ENCODE results near the gene C2CD4C. TPM values are rescaled to one million over a fixed set of nuclear protein-coding genes. Genes with fewer than 3 reads are reported as not detected.
"Not testable (repeated sequence)": the region's sequence is repeated elsewhere in the genome, so short reads cannot be mapped to it uniquely, and the experiment has no call there.

The C2CD4C gene
- total RNA-seq, 2 experiments from 2014 or later, result 0.10 to 0.12 TPM

DNA sequence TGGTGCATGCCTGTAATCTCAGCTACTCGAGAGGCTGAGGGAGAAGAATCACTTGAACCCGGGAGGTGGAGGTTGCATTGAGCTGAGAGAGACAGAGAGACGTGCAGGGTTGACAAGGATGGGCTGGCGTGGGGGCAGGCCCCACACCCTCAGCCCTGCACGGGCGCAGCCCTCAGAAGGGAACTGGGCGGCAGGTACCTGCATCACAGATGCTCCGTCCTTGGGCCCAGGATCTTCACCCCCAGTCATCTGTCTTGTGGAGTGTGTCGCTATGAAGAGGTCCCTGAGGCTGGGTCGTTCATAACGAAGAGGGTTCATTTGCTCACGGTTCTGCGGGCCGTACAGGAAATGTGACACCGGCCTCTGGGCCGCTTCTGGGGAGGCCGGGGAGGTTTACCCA, 20.3 kb downstream of the C2CD4C start:
- H3K4me1 Mint-ChIP-seq (ENCODE audit: low read depth), result peaks cover 15% of the 10 kb centered on the region
- CTCF ChIA-PET, result no interaction called here
- H3K4me3 Mint-ChIP-seq, result no peak overlapping the region
- no peaks in the 10 kb centered on the region for H3K36me3 Mint-ChIP-seq (ENCODE audit: low read depth)
- no peak for DNase-seq
- intact Hi-C loops (cut with micrococcal nuclease), result no loop called here
- no peak overlapping the region for H3K27ac Mint-ChIP-seq
- H3K27me3 Mint-ChIP-seq (ENCODE audit: low read depth), result peaks cover 33% of the 10 kb centered on the region
- peaks cover 6% of the 10 kb centered on the region for H3K9me3 Mint-ChIP-seq

GRCh38 chr19:387777-388176, 21.2 kb downstream of the C2CD4C start:
- H3K4me3 Mint-ChIP-seq, result no peak overlapping the region
- DNase-seq, result no peak
- no peaks in the 10 kb centered on the region for H3K36me3 Mint-ChIP-seq (ENCODE audit: low read depth)
- no peaks in the 10 kb centered on the region for H3K9me3 Mint-ChIP-seq
- peaks cover 23% of the 10 kb centered on the region for H3K4me1 Mint-ChIP-seq (ENCODE audit: low read depth)
- intact Hi-C loops (cut with micrococcal nuclease), result no loop called here
- CTCF ChIA-PET, result no interaction called here
- peaks cover 38% of the 10 kb centered on the region for H3K27me3 Mint-ChIP-seq (ENCODE audit: low read depth)
- no peak overlapping the region for H3K27ac Mint-ChIP-seq

DNA sequence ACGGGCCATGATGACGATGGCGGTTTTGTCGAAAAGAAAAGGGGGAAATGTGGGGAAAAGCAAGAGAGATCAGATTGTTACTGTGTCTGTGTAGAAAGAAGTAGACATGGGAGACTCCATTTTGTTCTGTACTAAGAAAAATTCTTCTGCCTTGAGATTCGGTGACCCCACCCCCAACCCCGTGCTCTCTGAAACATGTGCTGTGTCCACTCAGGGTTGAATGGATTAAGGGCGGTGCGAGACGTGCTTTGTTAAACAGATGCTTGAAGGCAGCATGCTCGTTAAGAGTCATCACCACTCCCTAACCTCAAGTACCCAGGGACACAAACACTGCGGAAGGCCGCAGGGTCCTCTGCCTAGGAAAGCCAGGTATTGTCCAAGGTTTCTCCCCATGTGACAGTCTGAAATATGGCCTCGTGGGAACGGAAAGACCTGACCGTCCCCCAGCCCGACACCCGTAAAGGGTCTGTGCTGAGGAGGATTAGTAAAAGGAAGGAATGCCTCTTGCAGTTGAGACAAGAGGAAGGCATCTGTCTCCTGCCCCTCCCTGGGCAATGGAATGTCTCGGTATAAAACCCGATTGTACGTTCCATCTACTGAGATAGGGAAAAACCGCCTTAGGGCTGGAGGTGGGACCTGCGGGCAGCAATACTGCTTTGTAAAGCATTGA, 22.2 kb downstream of the C2CD4C start:
- DNase-seq; intact Hi-C loops (cut with micrococcal nuclease); CTCF ChIA-PET; H3K4me3 Mint-ChIP-seq; H3K36me3 Mint-ChIP-seq (ENCODE audit: low read depth); H3K27ac Mint-ChIP-seq; H3K9me3 Mint-ChIP-seq: not testable (repeated sequence)
- Mint-ChIP-seq H3K27me3 (ENCODE audit: low read depth) (peaks cover 40% of the 10 kb centered on the region), H3K4me1 (ENCODE audit: low read depth) (peaks cover 28% of the 10 kb centered on the region)

GRCh38 chr19:386189-386588, 22.8 kb downstream of the C2CD4C start:
- CTCF ChIA-PET, result not testable (repeated sequence)

DNA sequence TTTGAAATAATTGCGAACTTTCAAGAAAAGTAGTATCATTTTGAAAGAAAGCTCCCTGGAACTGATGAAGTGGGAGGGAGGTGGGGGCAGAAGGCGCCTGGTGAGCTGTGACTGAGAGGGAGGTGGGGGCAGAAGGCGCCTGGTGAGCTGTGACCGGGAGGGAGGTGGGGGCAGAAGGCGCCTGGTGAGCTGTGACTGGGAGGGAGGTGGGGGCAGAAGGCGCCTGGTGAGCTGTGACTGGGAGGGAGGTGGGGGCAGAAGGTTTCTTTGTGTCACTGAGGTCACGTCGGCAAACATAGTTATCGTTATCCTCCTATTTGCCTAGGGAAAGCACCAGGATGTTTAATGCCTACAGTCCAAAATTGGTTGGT, 24.2 kb downstream of the C2CD4C start:
- Mint-ChIP-seq H3K4me1 (ENCODE audit: low read depth) (peaks cover 28% of the 10 kb centered on the region), H3K36me3 (ENCODE audit: low read depth) (no peaks in the 10 kb centered on the region), H3K4me3 (no peak overlapping the region), H3K27me3 (ENCODE audit: low read depth) (peaks cover 40% of the 10 kb centered on the region), H3K9me3 (no peaks in the 10 kb centered on the region), H3K27ac (no peak overlapping the region)
- CTCF ChIA-PET, result interaction anchor here (2.0 kb wide), 1 partner anchor 126 kb away, joined by 11 read pairs; no protein-coding TSS in a partner anchor
- intact Hi-C loops (cut with micrococcal nuclease), result no loop called here
- peak; percentile 44 for DNase-seq

More at GRCh38 chr19:386189-386588, 22.8 kb downstream of the C2CD4C start:
- peaks cover 28% of the 10 kb centered on the region for H3K4me1 Mint-ChIP-seq (ENCODE audit: low read depth)
- H3K9me3 Mint-ChIP-seq; DNase-seq; H3K36me3 Mint-ChIP-seq (ENCODE audit: low read depth); intact Hi-C loops (cut with micrococcal nuclease); H3K4me3 Mint-ChIP-seq; H3K27ac Mint-ChIP-seq: not testable (repeated sequence)
- H3K27me3 Mint-ChIP-seq (ENCODE audit: low read depth), result peaks cover 40% of the 10 kb centered on the region

- peak; percentile 22 for DNase-seq
These were observed 24.8 kb downstream of the C2CD4C start for GRCh38 chr19:383922-384798.

GRCh38 chr19:383040-383439, 25.9 kb downstream of the C2CD4C start:
- Mint-ChIP-seq H3K4me3 (no peak overlapping the region), H3K36me3 (ENCODE audit: low read depth) (no peaks in the 10 kb centered on the region), H3K4me1 (ENCODE audit: low read depth) (peaks cover 28% of the 10 kb centered on the region), H3K27me3 (ENCODE audit: low read depth) (peaks cover 35% of the 10 kb centered on the region), H3K27ac (no peak overlapping the region), H3K9me3 (no peaks in the 10 kb centered on the region)
- no peak for DNase-seq
- CTCF ChIA-PET, result interaction anchor here (1.2 to 2.0 kb wide), 3 partner anchors 123 to 136 kb away, joined by 3 to 11 read pairs (median 4); no protein-coding TSS in a partner anchor
- intact Hi-C loops (cut with micrococcal nuclease), result loop anchor here (2.0 kb wide), 1 partner anchor 124 kb away; the partner anchor contains the start of gene TPGS1

More at GRCh38 chr19:383922-384798, 24.8 kb downstream of the C2CD4C start:
- CTCF ChIA-PET, result interaction anchor here (1.7 to 2.0 kb wide), 2 partner anchors 122 to 127 kb away, joined by 4 to 11 read pairs; no protein-coding TSS in a partner anchor
- H3K9me3 Mint-ChIP-seq, result no peaks in the 10 kb centered on the region
- H3K4me3 Mint-ChIP-seq, result no peak overlapping the region
- H3K27ac Mint-ChIP-seq, result no peak overlapping the region
- peaks cover 28% of the 10 kb centered on the region for H3K4me1 Mint-ChIP-seq (ENCODE audit: low read depth)
- intact Hi-C loops (cut with micrococcal nuclease), result loop anchor here (2.0 kb wide), 1 partner anchor 123 kb away; the partner anchor contains the start of gene TPGS1
- no peaks in the 10 kb centered on the region for H3K36me3 Mint-ChIP-seq (ENCODE audit: low read depth)
- peaks cover 40% of the 10 kb centered on the region for H3K27me3 Mint-ChIP-seq (ENCODE audit: low read depth)

DNA sequence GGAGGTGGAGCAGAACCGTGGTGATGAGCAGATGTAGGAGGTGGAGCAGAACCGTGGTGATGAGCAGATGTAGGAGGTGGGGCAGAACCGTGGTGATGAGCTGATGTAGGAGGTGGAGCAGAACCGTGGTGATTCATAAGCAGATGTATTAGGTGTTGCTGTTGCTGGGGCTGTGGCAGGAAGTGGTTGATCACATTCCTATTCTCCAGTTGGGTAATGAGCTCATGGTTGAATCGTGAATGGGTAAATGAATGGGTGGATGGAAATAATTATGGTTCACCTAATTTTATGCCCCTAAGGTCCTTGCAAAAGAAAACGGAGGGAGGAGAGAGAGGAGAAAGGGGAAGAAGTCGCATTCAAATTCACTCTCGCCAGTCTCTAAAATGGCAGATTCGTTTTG, 26.4 kb downstream of the C2CD4C start:
- CTCF ChIA-PET, result interaction anchor here (0.6 to 1.7 kb wide), 3 partner anchors 124 to 246 kb away, joined by 3 to 4 read pairs (median 3); no protein-coding TSS in a partner anchor
- H3K4me1 Mint-ChIP-seq (ENCODE audit: low read depth), result peaks cover 28% of the 10 kb centered on the region
- H3K4me3 Mint-ChIP-seq, result peak overlapping the region; percentile 3
- H3K36me3 Mint-ChIP-seq (ENCODE audit: low read depth); H3K9me3 Mint-ChIP-seq: not testable (repeated sequence)
- peak; percentile 76 for DNase-seq
- intact Hi-C loops (cut with micrococcal nuclease), result loop anchor here (2.0 kb wide), 1 partner anchor 124 kb away; the partner anchor contains the start of gene TPGS1
- peak overlapping the region; percentile 24 for H3K27ac Mint-ChIP-seq
- H3K27me3 Mint-ChIP-seq (ENCODE audit: low read depth), result peaks cover 36% of the 10 kb centered on the region

- peaks cover 34% of the 10 kb centered on the region for H3K27me3 Mint-ChIP-seq (ENCODE audit: low read depth)
- H3K4me1 Mint-ChIP-seq (ENCODE audit: low read depth), result peaks cover 28% of the 10 kb centered on the region
- DNase-seq; H3K4me3 Mint-ChIP-seq; H3K36me3 Mint-ChIP-seq (ENCODE audit: low read depth); H3K27ac Mint-ChIP-seq; H3K9me3 Mint-ChIP-seq: not testable (repeated sequence)
- CTCF ChIA-PET, result interaction anchor here (1.2 to 1.7 kb wide), 2 partner anchors 124 to 135 kb away, joined by 3 to 4 read pairs; no protein-coding TSS in a partner anchor
- intact Hi-C loops (cut with micrococcal nuclease), result loop anchor here (2.0 kb wide), 1 partner anchor 125 kb away; the partner anchor contains the start of gene TPGS1
These were observed 27.0 kb downstream of the C2CD4C start for GRCh38 chr19:381901-382300.

DNA sequence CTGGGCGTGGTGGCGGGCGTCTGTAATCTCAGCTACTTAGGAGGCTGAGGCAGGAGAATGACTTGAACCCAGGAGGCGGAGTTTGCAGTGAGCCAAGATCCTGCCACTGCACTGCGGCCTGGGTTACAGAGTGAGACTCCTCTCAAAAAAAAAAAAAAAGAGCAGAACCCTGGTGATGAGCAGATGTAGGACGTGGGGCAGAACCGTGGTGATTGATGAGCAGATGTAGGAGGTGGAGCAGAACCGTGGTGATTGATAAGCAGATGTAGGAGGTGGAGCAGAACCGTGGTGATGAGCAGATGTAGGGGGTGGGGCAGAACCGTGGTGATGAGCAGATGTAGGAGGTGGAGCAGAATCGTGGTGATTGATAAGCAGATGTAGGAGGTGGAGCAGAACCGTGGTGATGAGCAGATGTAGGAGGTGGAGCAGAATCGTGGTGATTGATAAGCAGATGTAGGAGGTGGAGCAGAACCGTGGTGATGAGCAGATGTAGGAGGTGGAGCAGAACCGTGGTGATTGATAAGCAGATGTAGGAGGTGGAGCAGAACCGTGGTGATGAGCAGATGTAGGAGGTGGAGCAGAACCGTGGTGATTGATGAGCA, 28.2 kb downstream of the C2CD4C start:
- H3K9me3 Mint-ChIP-seq; intact Hi-C loops (cut with micrococcal nuclease); H3K36me3 Mint-ChIP-seq (ENCODE audit: low read depth); CTCF ChIA-PET; H3K27ac Mint-ChIP-seq; H3K4me3 Mint-ChIP-seq; DNase-seq: not testable (repeated sequence)
- Mint-ChIP-seq H3K27me3 (ENCODE audit: low read depth) (peaks cover 30% of the 10 kb centered on the region), H3K4me1 (ENCODE audit: low read depth) (peaks cover 24% of the 10 kb centered on the region)

DNA sequence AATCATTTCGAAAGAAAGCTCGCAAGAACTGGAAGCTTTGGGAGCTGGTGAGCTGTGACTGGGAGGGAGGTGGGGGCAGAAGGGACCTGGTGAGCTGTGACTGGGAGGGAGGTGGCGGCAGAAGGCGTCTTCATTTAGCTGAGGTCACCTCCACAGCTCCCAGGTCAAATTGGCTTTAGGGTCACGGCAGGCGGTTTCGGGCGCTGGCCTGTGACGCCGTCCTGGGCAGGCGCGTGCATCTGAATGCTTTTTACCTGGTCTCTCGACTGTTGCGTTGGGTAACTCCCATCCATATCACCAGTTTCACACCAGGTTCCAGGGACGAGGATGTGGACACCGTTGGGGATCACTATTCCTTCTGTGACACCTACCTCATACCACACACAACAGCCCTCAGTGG, 29.2 kb downstream of the C2CD4C start:
- CTCF ChIA-PET, result no interaction called here
- Mint-ChIP-seq H3K27me3 (ENCODE audit: low read depth) (peaks cover 25% of the 10 kb centered on the region), H3K9me3 (no peaks in the 10 kb centered on the region), H3K4me3 (no peak overlapping the region), H3K36me3 (ENCODE audit: low read depth) (no peaks in the 10 kb centered on the region), H3K4me1 (ENCODE audit: low read depth) (peaks cover 24% of the 10 kb centered on the region), H3K27ac (no peak overlapping the region)
- intact Hi-C loops (cut with micrococcal nuclease), result no loop called here
- DNase-seq, result no peak

DNA sequence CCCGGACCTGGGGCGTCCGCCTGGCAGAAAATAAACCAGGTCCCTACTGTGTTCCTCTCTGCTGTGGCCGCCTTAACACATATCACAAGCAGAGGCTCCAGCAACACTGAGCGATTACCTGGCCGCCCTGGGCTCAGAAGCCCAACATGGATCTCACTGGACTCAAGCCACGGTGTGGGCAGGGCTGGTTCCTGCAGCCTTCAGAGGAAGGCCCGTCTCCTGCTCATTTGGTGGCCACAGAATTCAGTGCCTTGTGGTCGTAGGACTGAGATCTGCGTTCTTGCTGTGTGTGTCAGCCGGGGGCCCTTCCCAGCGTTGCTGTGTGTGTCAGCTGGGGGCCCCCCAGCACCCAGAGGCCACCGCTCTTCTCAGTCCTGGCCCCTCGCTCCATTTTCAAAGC, 30.2 kb downstream of the C2CD4C start:
- DNase-seq, result no peak
- Mint-ChIP-seq H3K27me3 (ENCODE audit: low read depth) (peaks cover 15% of the 10 kb centered on the region), H3K36me3 (ENCODE audit: low read depth) (no peaks in the 10 kb centered on the region), H3K27ac (no peak overlapping the region), H3K4me3 (no peak overlapping the region), H3K4me1 (ENCODE audit: low read depth) (peaks cover 14% of the 10 kb centered on the region), H3K9me3 (no peaks in the 10 kb centered on the region)
- intact Hi-C loops (cut with micrococcal nuclease), result no loop called here
- CTCF ChIA-PET, result no interaction called here
